ENCODE data around the gene KCNMB3. TPM values are rescaled to one million over a fixed set of nuclear protein-coding genes. Genes with fewer than 3 reads are reported as not detected.

KCNMB3 gene
- total and polyA plus RNA-seq, 2 of the 8 experiments (the other 6 are each of a cell fraction or from before 2014, with no cell fraction given): 1.7 to 2.0 TPM

DNA sequence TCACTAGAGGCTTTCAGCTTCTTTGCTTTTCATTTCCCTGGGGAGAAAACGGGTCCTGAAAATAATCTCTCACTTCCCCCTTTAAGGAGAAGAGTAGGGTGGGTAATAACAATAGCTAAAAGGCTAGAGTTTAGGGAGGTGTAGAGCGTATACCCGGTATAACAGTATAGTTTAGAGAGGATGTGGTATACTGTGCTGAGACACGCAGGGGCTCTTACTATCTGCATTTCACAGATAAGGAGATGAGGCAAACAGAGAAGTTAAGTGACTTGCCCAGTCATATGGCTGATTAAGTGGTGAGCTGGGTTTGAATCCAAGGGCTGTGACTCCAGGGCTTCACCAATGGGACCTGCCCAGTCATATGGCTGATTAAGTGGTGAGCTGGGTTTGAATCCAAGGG lies 15.0 kb upstream of the KCNMB3 start:
- WGBS, 2 experiments (ENCODE audit: extremely low coverage in 1 of 2, insufficient coverage in 1 of 2, insufficient read length in 1 of 2, insufficient replicate concordance in 2 of 2, low coverage in 1 of 2, low lambda C conversion rate in 2 of 2, missing lambda C conversion rate in 1 of 2): 91% methylated on average over 4 of the region's 4 CpGs; no CpG with 5 or more reads in 1 of the 2 experiments
- TF ChIP-seq CBX5 (IDR thresholded peaks at IDR 0.05; ENCODE audit: low read depth, low read length) (no peak), BACH1 (IDR thresholded peaks at IDR 0.05; ENCODE audit: low read length) (no peak), SRF (IDR thresholded peaks at IDR 0.05; ENCODE audit: low read depth, low read length) (no peak), NANOG (IDR thresholded peaks at IDR 0.05; ENCODE audit: insufficient read depth, low read depth, low read length, poor library complexity, severe bottlenecking) (no peak), FOSL1 (IDR thresholded peaks at IDR 0.05; ENCODE audit: insufficient read depth, low read depth, low read length) (no peak), YY1 (IDR thresholded peaks at IDR 0.05; ENCODE audit: low read depth, low read length) (no peak), CREB1 (IDR thresholded peaks at IDR 0.05) (no peak)
- no peak overlapping the region for H3K18ac ChIP-seq (ENCODE audit: extremely low read depth, low read length)
- no peak overlapping the region for H2BK5ac ChIP-seq (ENCODE audit: low read depth, low read length)
- H4K5ac ChIP-seq (ENCODE audit: insufficient read length, low read depth, low read length): no peak overlapping the region
- peaks cover 0 to 2% (median 0%) of the 10 kb centered on the region in 4 experiments; a peak in 1 of 7 replicates for H3K4me1 ChIP-seq (replicated peaks in 1 of 4; ENCODE audit: control insufficient read depth in 3 of 4, insufficient read depth in 4 of 4, low read length in 3 of 4)
- POLR2A ChIA-PET (ENCODE audit: partially characterized antibody): interaction anchor here (1.5 kb wide), 1 partner anchor 10 kb away, joined by 3 read pairs; no protein-coding TSS in a partner anchor
- H4K20me1 ChIP-seq (replicated peaks in 1 of 2; ENCODE audit: control insufficient read depth in 1 of 2, insufficient read depth in 2 of 2, low read length in 2 of 2): no peaks in the 10 kb centered on the region
- no peak overlapping the region for H3K9ac ChIP-seq (replicated peaks in 1 of 4; ENCODE audit: extremely low read depth in 1 of 4, low read depth in 3 of 4, low read length in 3 of 4)
- no peak overlapping the region for H4K91ac ChIP-seq (replicated peaks; ENCODE audit: insufficient read length, low read length)
- no peak overlapping the region for H2BK120ac ChIP-seq (replicated peaks; ENCODE audit: low read depth, low read length)
- no peak overlapping the region for H2BK20ac ChIP-seq (ENCODE audit: low read length)
- no peak for FAIRE-seq
- no peak overlapping the region for H3K23ac ChIP-seq (ENCODE audit: insufficient read length)
- no peak overlapping the region for H2BK15ac ChIP-seq (ENCODE audit: low read length)
- H2AK5ac ChIP-seq (ENCODE audit: low read depth, low read length): no peak overlapping the region
- no peaks in the 10 kb centered on the region for H3K36me3 ChIP-seq (ENCODE audit: control insufficient read depth in 2 of 4, insufficient read depth in 4 of 4, low read length in 3 of 4)
- H3K79me2 ChIP-seq (ENCODE audit: control insufficient read depth in 1 of 2, insufficient read depth in 2 of 2, low read length in 2 of 2): no peaks in the 10 kb centered on the region
- no peak overlapping the region for H3K56ac ChIP-seq (replicated peaks; ENCODE audit: insufficient read length, low read depth, low read length)
- peaks cover 0 to 9% of the 10 kb centered on the region in 2 experiments; a peak in 1 of 4 replicates for H3K9me3 ChIP-seq (ENCODE audit: insufficient read depth in 2 of 2, low read depth in 1 of 2, low read length in 1 of 2)
- H3K4ac ChIP-seq (replicated peaks; ENCODE audit: insufficient read length, low read depth, low read length): no peak overlapping the region
- H2AFZ ChIP-seq (ENCODE audit: low read length): no peak overlapping the region
- CTCF ChIA-PET (ENCODE audit: partially characterized antibody): interaction anchor here (0.7 to 1.1 kb wide), 2 partner anchors 13 to 196 kb away, joined by 3 to 5 read pairs; no protein-coding TSS in a partner anchor
- no peak overlapping the region for H2BK12ac ChIP-seq (ENCODE audit: low read depth, low read length)
- H3K27me3 ChIP-seq (replicated peaks in 1 of 4; ENCODE audit: control insufficient read depth in 3 of 4, extremely low read depth in 1 of 4, insufficient read depth in 3 of 4, low read length in 3 of 4): no peaks in the 10 kb centered on the region; a peak in 2 of 7 replicates
- no peak for DNase-seq (ENCODE audit: low read depth in 1 of 2, low spot score in 2 of 2)
- H4K8ac ChIP-seq (ENCODE audit: extremely low read depth, insufficient read depth, low read length): no peak overlapping the region
- H3K23me2 ChIP-seq (ENCODE audit: low read depth, low read length): no peaks in the 10 kb centered on the region; the same call in 1 of the 2 replicates
- no peaks in the 10 kb centered on the region for H3K79me1 ChIP-seq (ENCODE audit: low read depth, low read length)
- H3K14ac ChIP-seq (ENCODE audit: insufficient read length): no peak overlapping the region
- no peak overlapping the region for H3K4me3 ChIP-seq (ENCODE audit: extremely low read depth in 1 of 4, insufficient read depth in 2 of 4, low read depth in 3 of 4, low read length in 4 of 4)
- H3K27ac ChIP-seq (ENCODE audit: low read depth, low read length): no peak overlapping the region
- no peak overlapping the region for H3K4me2 ChIP-seq (ENCODE audit: insufficient read depth in 1 of 2, low read depth in 2 of 2, low read length in 2 of 2)
